ENCODE results near the gene CHRNA10.

DNA sequence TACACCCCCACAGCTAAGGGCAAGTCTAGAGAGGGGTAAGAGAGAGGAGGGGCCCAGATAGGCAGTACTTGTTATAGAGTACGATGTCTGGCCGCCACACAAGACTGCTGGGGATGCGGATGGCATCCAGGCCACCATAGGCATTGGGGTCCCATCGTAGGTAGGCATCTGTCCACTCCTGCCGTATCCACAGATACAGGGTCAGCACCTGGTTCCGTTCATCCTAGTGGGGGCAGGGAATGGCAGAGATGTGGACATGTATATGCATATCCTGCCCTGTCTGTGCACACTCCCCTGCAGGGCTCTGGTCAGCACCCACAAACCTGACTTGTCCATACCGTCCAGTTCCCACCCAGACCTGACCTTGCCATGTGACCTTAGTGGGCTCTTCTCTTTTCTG lies 2.1 kb downstream of the CHRNA10 start:
- TF ChIP-seq CTCF (IDR thresholded peaks at IDR 0.05) = no peak
- no peak for TF ChIP-seq POLR2A (IDR thresholded peaks at IDR 0.05)
- TF ChIP-seq POLR2AphosphoS5 (IDR thresholded peaks at IDR 0.05) = no peak
